Measurements from ENCODE around the gene EGFR.

EGFR gene

DNA sequence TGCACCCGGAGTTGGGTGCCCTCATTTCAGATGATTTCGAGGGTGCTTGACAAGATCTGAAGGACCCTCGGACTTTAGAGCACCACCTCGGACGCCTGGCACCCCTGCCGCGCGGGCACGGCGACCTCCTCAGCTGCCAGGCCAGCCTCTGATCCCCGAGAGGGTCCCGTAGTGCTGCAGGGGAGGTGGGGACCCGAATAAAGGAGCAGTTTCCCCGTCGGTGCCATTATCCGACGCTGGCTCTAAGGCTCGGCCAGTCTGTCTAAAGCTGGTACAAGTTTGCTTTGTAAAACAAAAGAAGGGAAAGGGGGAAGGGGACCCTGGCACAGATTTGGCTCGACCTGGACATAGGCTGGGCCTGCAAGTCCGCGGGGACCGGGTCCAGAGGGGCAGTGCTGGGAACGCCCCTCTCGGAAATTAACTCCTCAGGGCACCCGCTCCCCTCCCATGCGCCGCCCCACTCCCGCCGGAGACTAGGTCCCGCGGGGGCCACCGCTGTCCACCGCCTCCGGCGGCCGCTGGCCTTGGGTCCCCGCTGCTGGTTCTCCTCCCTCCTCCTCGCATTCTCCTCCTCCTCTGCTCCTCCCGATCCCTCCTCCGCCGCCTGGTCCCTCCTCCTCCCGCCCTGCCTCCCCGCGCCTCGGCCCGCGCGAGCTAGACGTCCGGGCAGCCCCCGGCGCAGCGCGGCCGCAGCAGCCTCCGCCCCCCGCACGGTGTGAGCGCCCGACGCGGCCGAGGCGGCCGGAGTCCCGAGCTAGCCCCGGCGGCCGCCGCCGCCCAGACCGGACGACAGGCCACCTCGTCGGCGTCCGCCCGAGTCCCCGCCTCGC, at the start of gene EGFR:
EGFR (plus strand) TSS at position 657 of the 830 bp plus-strand sequence. CDS start 261 bp downstream, outside the sequence.
- no peak for DNase-seq (ENCODE audit: low read depth)

DNA sequence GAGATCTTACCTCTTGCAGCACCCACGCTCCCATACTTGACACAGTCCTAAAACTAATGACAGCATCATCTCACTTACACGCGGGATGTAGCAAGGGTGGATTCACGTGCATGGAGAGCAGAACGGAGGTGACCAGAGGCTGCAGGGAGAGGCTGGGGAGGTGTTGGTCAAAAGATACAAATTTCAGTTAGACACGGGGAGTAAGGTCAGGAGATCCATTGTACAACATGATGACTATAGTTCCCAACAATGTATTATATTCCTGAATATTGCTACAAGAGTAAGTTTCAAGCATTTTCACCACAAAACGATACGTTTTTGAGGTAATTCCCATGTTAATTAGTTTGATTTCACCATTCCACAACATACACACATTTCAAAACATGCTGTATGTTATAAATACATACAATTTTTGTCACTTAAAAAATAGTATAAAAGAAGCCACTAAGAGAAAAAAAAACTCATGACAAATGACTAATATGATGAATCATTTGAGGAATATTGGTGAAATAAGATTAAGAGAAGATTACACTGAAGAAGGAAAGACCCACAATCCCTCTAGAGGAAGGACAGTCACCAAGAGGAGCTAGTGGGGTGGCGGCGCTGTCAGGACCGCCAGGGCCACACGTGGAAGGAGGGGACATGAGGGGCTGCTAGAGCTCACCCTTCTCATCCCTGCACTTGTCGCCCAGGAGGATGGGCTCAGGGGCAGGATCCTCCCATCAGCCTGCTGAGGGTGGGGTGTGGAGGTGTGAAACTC, 49.4 kb upstream of the EGFR start:
- DNase-seq (ENCODE audit: low read depth), result no peak

DNA sequence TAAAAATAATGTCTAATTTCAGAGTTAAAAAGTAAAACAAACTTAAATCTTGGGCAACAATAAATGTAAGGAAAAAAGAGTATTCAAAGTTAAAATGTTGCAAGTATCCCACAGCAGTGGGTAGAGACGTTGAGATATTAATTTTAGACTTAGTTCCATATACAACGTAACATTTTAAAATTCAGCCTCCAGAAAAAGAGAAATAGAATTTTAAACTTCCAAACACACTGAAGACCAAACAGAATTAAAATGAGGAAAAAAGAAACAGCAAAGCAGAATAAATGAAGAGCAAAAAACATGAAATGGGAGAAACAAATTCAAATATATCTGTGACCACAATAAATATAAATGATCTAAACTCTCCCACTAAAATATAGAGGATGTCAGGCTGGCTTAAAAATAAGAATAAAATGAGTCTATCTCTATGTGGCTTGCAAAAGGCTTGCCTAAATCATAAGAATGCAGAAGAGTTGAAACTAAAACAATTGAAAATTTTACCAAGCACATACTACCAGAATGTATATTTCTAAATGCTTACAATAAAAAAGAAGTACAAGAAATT, 46.0 kb upstream of the EGFR start:
- no peak for DNase-seq (ENCODE audit: low read depth)

DNA sequence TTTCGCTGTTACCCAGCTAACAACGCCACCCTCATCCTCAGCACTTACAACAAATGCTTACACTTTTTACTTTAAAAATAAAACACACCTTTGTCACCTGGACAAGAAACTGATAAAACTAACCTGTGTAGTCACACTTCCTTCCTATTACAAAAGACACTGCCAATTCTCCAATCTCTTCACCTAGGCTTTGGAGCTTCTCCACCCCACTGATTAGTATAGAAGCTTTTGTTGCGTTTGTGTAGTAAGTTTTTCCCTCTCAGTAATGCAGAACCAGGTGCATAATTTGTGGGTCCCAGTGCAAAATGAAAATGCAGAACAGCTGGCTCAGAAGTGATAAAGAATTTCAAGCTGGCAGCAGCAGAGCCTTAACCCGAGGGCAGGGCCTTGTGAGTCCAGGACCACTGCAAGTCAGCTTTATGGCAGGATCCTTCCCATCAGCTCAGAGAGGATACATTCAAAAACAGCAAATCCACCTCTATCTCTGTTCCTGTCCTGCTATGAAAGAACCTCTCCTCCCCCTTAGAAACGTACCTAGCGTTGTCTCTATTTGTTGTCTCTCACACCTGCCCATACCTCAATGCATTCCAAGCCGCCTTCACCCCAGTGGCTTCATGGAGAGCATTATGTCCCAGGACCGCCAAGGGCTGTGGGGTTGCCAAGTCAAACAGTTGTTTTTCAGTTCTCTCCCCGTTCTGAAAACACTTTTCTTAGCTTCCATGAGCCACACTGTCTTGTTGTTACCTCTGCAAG, 40.3 kb upstream of the EGFR start:
- DNase-seq (ENCODE audit: low read depth), result no peak

DNA sequence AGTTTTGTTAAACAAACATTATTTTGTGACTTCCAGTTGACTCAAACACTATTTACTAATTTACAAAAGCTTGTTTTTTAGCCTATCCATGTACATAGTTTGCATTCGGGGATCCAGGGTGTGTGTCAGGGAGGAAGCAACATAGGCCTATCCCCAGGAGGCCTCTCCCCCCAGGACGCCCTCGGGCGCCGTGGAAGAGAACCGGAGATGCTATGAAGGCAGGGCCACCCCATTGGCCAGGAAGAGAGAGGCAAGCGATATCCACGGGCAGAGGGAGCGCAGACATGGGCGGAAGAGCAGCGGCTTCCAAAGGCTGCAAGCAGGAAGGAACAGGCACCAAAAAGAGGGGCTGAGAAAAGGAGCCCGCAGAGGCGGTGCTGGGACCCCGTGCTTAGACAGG, 38.3 kb upstream of the EGFR start:
- DNase-seq (ENCODE audit: low read depth), result no peak

DNA sequence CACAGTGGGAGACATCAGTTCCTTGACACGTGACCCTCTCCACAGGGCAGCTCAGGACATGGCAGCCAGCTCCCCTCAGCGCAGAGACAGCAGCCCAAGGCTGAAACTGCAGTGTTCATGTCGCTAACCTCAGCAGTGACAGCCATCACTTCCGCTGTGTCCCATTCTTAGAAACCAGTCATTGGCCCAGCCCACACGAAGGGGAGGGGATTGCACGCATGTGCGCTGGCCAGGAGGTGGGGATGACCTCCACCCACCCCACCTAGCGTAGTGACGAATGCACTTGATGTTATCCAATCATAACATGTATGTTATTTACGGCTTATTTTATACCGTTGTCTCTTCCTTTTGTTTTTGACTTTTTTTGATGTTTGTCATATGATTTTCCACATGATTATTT, 36.9 kb upstream of the EGFR start:
- no peak for DNase-seq (ENCODE audit: low read depth)

DNA sequence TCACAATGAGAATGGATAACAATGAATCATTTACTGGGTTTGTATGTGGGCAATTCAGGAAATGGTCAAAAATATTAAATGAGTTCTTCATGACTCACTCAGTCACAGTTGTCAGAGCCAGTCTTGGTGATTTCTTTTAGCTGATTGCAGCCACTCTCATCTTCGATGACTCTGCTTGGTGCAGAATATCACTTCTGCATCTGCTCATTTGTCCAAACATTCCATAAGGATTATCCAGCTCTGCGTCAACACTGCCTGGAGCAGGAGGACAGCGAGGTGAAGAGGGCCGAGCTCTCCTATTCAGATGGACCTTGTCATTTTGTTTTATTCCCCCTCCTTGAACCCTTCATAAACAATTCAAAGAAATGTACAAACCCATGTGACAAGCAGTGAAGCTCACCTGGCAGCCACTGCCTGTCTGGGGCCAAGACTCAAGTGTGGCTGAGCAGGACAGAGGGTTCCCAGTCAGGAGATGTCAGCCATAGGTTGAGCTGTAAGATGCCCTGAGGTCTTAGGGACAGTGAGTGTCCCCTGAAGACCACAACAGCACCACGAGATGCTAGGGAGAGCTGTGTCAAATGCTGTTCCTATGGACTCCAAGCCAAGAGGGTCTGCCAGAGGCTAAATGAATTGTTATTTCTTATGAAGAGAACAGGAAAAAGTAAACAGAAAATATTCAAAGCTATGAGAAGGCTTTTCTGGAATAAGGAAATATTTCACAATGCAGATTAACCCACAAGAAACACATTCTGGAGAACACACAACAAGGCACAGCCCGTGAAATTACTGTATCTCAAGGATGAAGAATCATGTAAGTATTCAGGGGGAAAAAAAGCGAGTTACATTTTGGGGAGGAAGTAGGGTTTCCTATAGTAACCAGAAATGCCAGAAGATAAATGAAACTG, 33.1 kb upstream of the EGFR start:
- DNase-seq (ENCODE audit: low read depth), result peak; percentile 61

DNA sequence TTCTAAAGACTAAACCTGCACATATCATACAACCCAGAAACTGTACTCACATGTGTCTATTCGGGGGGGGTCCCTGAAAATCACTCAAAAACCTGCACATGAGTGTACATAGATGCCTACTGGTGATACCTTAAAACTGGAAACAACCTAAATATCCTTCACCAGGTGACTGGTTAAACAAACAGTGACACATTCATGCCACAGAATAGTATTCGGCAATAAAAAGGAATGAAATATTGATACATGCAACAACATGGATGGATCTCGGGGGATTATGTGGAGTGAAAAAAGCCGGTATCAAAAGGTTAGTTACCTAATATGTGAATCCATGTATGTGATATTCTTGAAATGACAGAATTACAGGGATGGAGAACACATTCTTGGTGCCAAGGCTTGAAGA, 32.1 kb upstream of the EGFR start:
- DNase-seq (ENCODE audit: low read depth), result no peak

DNA sequence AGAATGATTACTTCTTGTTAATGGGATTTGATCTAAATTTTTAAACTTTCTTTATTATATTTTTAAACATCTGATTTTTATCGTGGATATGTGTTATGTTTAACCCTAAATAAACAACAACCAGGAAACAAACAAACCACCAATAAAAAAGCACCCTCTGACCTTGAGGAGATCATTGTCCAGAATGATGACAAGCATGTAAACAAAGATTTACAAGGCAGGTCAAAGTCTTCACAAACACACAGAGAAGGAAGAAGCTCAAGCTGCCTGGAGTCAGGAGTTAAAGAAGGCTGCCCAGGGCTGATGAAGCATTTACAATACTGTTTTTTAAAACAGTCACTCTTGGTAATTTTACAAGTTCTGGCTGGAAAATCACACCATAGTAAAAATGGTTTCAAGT, 31.0 kb upstream of the EGFR start:
- DNase-seq (ENCODE audit: low read depth), result no peak

DNA sequence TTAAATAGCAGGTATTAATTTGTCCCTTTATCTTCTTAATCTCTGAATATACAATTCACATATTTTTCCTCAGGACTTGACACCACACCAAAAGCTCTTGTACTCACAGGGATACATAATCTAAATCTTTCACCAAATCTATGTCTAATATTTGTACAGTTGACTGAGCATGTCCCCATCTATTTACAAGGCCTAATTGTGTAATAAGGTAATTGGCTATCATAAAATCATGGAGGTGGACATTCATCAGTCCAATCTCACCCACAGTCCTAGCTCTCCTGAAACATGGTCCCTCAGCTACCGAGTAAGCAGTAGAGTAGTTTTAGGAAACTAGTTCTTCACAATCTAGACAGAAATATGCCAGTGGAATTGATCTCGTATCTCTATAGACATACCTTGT, 30.3 kb upstream of the EGFR start:
- DNase-seq (ENCODE audit: low read depth), result no peak

DNA sequence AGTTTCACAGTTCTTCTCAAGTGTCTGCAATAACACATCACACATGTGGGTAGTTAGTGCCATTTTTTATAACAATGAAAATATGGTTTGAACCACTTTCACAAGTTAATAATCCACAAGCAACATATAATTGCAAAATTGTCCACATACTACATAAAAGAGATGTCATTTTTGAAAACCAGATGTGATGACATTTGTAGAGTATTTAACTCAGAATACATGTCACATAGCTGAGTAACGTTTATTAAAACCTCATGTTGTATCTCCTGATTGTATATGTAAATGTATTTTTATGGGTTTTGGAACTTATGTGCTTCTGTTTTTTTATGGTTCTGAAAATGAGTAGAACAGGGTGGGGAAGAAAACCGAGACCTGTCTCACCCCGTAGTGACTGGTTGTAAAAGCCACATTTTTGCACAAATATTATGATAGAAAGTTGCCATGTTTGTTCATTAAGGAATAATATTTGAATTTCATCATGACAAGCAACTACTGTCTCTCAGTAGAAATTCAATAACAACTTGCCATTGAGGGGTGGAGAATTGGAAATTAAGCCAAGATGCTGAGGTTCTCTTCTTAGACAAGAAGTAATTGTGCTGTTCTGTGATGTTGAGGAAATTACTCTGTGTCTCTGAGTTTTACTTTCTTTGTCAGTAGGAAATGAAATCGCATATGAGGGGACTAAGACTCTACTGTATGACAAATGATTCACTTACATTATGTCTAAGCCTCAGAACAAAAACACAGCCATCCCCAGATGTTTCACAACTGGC, 29.2 kb upstream of the EGFR start:
- no peak for DNase-seq (ENCODE audit: low read depth)

DNA sequence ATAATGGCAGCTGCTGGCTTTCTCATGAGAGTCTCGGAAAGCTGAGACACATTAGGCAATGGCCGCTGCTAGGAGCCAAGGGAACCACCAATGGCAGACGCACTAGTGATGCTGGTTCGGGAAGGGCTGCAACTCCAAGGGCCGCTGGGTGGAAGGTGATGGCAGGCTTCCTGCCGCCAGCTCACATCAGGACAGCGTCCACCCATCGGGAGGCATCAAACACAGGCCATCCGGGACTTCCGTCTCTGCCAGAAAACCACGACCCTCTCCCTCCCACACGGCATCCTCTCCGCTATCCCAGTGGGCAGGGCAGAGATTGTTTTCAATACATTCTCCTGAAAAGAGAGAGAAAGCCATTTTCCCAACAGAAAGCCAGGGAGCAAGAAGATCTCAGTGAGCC, 27.5 kb upstream of the EGFR start:
- no peak for DNase-seq (ENCODE audit: low read depth)

DNA sequence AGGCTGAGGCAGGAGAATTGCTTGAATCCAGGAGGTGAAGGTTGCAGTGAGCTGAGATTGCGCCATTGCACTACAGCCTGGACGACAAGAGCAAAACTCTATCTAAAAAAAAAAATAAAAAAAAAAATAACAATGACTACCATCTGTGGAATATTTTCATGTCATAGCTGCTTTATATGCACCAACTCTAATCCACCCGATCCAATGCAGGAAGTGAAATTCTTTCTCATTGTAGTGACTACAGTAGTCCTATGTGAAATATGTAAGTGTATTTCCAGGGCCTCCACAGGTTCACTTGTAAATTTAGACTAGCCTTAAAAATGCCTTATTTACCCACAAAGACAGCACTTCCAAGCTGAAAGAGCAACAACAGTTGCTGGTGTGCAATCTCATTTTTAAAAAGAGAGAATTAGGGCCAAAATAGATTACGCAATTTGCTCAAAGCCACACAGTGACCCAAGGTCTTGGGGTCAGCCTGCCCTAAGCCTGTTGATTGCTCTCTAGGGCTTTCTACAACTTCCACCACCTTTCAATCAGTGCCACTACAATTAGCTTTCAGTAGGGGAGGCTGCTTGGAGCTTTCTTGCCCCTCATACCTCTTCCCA, 25.8 kb upstream of the EGFR start:
- DNase-seq (ENCODE audit: low read depth), result no peak

DNA sequence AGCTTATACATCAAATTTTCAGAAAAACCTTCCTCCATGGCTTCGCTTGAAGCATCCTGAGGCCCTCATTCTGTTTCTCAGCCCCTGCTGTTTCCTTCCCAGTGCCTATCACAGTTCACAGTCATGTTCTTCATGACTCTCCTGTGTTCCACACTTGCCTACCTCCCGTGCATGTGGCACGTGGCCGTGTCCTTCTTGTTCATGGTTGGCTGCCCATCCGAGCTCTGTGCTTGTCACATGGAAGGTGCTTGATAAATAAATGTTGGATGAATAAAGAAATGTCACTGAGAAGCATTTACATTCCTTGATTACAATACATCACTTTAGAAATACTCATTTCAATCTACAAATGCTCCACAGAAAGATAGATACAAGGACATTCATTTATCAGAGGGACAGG, 23.7 kb upstream of the EGFR start:
- DNase-seq (ENCODE audit: low read depth), result no peak

DNA sequence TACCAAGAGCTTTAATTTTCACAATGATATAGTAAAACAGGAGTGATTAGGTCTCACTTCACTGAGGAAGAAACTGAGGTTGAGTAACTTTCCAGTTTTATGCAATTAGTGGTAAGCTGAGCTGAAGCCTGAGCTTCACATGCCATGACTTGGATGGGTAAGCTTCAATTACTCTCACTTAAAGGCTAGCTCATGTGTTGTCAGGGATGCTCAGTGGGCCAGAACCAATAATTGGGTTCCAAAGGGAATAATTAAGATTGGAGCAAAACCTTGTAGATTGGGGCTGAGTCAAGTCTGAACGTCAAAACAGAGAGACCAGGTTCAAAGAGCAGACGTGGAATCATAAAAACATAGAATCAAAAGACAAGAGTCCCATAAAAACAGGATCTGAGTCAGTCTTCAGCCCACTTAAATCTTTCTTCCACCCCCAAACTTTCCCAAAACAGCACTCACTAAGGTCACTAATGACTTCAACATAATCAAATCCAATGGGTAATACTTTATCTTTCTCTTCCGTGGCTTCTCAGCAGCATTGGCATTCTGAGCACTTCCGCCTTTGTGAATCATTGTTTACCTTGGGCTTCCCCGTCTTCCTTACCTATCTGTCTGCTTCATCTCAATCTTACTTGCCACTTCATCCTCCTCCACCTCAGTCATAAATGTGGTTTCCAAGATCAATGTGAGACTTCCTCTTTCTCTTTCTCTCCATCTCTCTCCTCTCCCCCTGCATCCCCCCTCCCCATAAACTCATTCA, 23.0 kb upstream of the EGFR start:
- DNase-seq (ENCODE audit: low read depth), result peak; percentile 69

DNA sequence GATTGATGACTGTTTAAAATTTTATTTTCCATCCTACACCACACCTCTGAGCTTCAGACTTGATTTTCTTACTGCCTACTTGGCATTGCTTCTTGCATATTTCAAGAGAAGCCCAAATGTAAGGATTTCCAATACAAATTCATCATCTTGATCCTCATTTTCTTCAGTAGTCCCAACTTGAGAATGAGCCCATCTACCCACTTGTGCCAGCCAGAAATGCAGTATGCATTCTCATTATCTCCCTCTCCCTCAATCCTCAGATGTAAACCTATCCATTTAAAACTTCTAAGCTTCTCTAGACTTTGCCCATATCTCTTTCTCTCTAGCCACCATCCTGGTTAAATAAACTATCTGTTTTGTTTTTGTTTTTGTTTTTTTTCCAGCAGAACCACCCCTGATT, 22.4 kb upstream of the EGFR start:
- DNase-seq (ENCODE audit: low read depth), result no peak

DNA sequence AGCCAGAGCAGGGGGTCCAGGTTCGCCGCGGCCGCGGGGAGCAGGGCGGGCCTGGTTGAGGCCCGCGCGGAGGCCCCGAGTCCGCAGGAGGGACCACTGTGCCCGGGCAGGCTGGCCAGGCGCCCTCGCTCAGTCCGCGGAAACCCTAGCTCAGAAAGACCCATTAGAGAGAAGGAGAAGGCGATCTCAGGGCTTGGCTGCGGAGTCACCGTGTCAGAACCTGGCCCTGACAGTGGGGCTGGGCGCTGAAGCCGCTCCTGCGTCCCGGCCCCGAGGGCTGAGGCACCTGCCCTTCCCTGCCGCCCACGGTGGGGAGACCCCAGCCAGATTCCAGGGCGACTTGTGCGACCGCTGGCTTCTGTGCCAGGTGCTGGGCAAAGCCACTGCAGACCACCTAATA, 14.2 kb upstream of the EGFR start:
- no peak for DNase-seq (ENCODE audit: low read depth)

DNA sequence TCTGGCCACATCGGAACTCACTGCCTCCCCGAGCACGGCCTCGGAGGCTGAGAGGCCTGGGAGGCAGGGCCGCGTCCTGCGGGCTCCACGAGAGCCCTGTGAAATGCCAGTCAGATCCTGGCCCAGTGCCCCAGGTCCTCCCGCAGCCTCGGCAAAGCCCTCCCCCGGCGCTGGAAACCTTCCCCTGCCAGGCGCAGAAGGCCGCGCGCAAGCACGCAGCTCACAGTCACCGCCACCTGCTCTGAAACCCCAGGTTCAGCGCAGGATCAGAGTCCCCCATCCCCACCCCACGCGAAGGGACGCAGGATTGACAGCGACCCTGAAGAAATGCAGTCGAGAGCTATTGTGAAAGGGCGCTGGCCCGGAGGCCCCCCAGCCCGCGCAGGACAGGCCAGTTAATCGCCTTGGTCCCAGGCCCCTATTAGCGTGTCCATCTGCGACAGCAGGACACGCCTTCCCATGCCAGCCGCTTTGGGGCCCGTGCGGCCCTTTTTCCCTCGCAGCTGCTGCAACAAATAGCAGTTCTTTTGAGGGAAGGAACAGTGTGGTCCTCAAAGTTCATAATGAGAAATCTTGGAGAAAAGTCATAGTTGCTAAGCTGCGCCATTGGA, 13.5 kb upstream of the EGFR start:
- no peak for DNase-seq (ENCODE audit: low read depth)

DNA sequence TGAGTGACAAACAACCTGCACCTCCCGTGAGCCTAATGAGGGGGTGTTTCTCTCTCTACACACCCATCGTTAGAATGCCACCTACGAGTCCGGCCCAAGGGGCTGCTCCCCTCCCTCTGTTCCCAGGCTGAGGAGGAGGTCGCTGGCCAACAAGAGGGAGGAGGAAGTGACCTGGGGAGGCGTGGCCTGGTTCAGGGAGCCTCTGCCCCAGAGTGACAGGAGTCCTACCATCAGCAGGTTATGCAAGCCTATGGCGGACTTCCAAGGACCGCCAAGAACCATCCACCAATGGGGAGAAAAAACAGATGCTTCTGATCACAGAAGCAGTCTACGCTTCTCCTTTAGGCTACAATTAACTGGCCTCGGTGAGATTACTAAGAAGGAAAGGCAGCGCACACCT, 12.3 kb upstream of the EGFR start:
- DNase-seq (ENCODE audit: low read depth), result no peak
